GM19239 (cell line): ENCODE data around the gene ADAM12.
"Not testable (repeated sequence)": the region's sequence is repeated elsewhere in the genome, so short reads cannot be mapped to it uniquely, and the experiment has no call there.

ENCODE experiments used
- DNase-seq: peaks from one replicate; pipeline ENCODE4 v3.0.0; 2011; ENCODE audit warnings: low spot score; ENCODE audit not compliant: insufficient read length
- FAIRE-seq: peaks from 2 replicates; lab custom pipeline; 2011; peaks lifted over from hg19 to GRCh38; lab: Jason Lieb, UNC

ADAM12 gene

GRCh38 chr10:126270111-126270510, 118.2 kb downstream of the ADAM12 start:
- FAIRE-seq (no peak), DNase-seq (no peak)

GRCh38 chr10:126268013-126268920, 120.0 kb downstream of the ADAM12 start:
- DNase-seq (no peak), FAIRE-seq (no peak)

- FAIRE-seq (no peak), DNase-seq (no peak)
Measured at GRCh38 chr10:126264102-126265018, 123.9 kb downstream of the ADAM12 start.

- FAIRE-seq = no peak
- no peak for DNase-seq
Measured at GRCh38 chr10:126263006-126263676, 125.1 kb downstream of the ADAM12 start.

- FAIRE-seq (no peak), DNase-seq (no peak)
Measured at GRCh38 chr10:126262233-126262838, 125.9 kb downstream of the ADAM12 start.

GRCh38 chr10:126259760-126260479, 128.4 kb downstream of the ADAM12 start:
- DNase-seq (no peak), FAIRE-seq (no peak)

- FAIRE-seq = no peak
- no peak for DNase-seq
Measured at GRCh38 chr10:126256864-126257263, 131.4 kb downstream of the ADAM12 start.

- no peak for DNase-seq
- no peak for FAIRE-seq
Measured at GRCh38 chr10:126255313-126255712, 133.0 kb downstream of the ADAM12 start.

- FAIRE-seq (no peak), DNase-seq (no peak)
Measured at GRCh38 chr10:126253611-126253998, 134.7 kb downstream of the ADAM12 start.

GRCh38 chr10:126252884-126253610, 135.2 kb downstream of the ADAM12 start:
- no peak for FAIRE-seq
- DNase-seq = no peak

GRCh38 chr10:126251778-126252407, 136.4 kb downstream of the ADAM12 start:
- DNase-seq (no peak), FAIRE-seq (no peak)

GRCh38 chr10:126250527-126251310, 137.6 kb downstream of the ADAM12 start:
- DNase-seq (no peak), FAIRE-seq (no peak)

GRCh38 chr10:126250045-126250444, 138.2 kb downstream of the ADAM12 start:
- no peak for DNase-seq
- no peak for FAIRE-seq

GRCh38 chr10:126247446-126247975, 140.8 kb downstream of the ADAM12 start:
- DNase-seq (no peak), FAIRE-seq (no peak)

- not testable (repeated sequence) for FAIRE-seq, DNase-seq
Measured at GRCh38 chr10:126246396-126246795, 141.9 kb downstream of the ADAM12 start.

- no peak for FAIRE-seq
- DNase-seq = no peak
Measured at GRCh38 chr10:126245501-126245900, 142.8 kb downstream of the ADAM12 start.

- DNase-seq = no peak
- no peak for FAIRE-seq
Measured at GRCh38 chr10:126243971-126244370, 144.3 kb downstream of the ADAM12 start.
